Measurements from ENCODE around the gene ESRRA.

Gene ESRRA

GRCh38 chr11:64275031-64275800 lies 30.1 kb upstream of the ESRRA start:
- no peak for DNase-seq

GRCh38 chr11:64275841-64276240 lies 29.5 kb upstream of the ESRRA start:
- no peak for DNase-seq

GRCh38 chr11:64276653-64277431 lies 28.5 kb upstream of the ESRRA start:
- no peak for DNase-seq

GRCh38 chr11:64278576-64279190 lies 26.6 kb upstream of the ESRRA start:
- no peak for DNase-seq

DNA sequence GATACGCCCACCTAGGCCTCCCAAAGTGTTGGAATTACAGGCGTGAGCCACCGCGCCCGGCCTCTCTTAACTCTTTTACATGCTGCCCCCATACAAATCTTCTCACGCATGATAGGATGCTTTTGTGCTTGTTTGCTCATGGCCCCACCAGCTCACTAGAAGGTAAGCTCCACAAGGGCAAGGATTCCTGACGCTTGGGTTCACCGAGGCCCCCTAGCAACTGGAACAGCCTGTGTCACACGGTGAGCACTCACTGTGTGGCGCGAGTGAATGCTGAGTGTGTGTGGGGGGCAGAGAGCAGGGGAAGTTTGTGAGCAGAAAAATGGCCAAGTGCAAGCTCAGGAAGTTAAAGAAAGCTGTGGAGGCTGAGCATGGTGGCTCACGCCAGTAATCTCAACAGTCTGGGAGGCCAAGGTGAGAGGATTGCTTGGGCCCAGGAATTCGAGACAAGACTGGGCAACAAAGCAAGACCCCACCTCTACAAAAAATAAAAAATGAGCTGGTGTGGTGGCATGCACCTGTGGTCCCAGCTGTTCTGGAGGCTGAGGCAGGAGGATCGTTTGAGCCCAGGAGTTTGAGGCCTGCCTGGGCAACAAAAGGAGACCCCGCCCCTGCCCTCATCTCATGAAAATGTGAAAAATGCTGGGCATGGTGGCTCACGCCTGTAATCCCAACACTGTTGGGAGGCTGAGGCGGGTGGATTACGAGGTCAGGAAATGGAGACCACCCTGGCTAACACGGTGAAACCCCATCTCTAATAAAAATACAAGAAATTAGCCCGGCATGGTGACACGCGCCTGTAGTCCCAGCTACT lies 23.2 kb upstream of the ESRRA start:
- DNase-seq = no peak

- no peak for DNase-seq
Observed at GRCh38 chr11:64283092-64283491, 22.2 kb upstream of the ESRRA start.

- peak; percentile 97 for DNase-seq
Observed at GRCh38 chr11:64284048-64284961, 21.0 kb upstream of the ESRRA start, which contains the start of gene BAD. TSS of gene BAD (minus strand) at chr11:64284665. CDS start at chr11:64284368, 297 bp downstream.

GRCh38 chr11:64284962-64285884 lies 20.1 kb upstream of the ESRRA start, which contains the start of gene GPR137:
TSS of gene GPR137 (plus strand) at chr11:64285848. CDS start at chr11:64286525, 677 bp downstream.
- peak; percentile 99 for DNase-seq

DNA sequence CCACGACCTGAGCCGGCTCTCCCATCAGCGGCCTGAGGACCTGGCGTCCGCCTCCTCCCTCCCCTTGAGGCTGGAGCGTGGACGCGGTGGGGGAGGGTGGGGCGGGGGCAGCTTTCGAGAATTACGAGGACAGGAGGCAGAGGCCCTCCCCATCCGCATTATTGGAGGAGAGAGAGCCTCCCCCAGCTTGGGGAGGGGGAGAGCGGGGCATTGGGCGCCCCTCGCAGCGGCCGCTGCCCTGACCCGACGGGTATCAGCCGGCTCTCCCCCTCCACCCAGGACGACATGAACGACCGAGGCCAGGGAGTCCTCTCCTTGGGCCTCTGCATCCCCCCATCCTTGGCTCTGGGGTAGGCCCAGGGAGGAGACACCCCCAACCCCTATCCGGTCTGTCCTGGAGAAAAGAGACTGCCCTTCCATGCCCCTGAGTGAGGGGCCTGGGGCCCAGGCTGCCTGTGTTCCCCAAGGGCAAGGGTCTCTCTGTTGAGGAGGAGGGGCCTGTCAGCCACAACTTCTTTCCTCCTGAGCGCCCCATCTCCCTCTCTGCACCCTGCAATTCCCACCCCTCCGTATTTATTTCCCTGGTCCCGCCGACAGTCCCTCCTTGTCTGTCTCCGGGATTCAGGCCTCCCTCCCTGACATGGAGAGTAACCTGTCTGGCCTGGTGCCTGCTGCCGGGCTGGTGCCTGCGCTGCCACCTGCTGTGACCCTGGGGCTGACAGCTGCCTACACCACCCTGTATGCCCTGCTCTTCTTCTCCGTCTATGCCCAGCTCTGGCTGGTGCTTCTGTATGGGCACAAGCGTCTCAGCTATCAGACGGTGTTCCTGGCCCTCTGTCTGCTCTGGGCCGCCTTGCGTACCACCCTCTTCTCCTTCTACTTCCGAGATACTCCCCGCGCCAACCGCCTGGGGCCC lies 19.2 kb upstream of the ESRRA start:
- DNase-seq = peak; percentile 36

DNA sequence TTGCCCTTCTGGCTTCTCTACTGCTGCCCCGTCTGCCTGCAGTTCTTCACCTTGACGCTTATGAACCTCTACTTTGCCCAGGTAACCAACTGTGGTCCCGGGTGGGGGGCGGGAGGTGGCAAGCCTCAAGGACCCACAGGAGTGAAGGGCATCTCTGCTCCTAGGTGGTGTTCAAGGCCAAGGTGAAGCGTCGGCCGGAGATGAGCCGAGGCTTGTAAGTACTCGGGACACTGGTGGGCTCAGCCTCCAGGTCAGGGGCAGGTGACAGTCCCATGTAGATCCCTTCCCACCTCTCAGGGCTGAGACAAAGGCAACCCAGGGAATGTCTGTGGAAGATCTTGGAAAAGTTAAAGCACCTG lies 18.5 kb upstream of the ESRRA start:
- DNase-seq = no peak

DNA sequence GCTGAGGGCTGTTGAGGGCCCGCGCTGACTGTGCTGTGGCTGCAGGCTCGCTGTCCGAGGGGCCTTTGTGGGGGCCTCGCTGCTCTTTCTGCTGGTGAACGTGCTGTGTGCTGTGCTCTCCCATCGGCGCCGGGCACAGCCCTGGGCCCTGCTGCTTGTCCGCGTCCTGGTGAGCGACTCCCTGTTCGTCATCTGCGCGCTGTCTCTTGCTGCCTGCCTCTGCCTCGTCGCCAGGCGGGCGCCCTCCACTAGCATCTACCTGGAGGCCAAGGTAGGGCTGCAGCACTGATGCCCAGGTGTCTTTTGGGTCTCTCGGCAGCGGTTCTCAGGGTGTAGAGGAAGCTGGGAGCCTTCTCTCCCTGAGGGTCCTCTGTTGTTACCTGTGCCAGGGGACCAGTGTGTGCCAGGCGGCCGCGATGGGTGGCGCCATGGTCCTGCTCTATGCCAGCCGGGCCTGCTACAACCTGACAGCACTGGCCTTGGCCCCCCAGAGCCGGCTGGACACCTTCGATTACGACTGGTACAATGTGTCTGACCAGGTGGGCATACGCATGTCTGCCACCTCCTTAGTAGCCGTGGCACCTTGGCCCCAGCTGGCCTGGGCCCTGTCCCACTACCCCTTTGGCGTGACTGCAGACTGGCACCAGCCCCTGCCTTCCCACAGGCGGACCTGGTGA lies 17.5 kb upstream of the ESRRA start:
- DNase-seq = no peak

GRCh38 chr11:64288353-64288750 lies 17.0 kb upstream of the ESRRA start:
- no peak for DNase-seq

DNA sequence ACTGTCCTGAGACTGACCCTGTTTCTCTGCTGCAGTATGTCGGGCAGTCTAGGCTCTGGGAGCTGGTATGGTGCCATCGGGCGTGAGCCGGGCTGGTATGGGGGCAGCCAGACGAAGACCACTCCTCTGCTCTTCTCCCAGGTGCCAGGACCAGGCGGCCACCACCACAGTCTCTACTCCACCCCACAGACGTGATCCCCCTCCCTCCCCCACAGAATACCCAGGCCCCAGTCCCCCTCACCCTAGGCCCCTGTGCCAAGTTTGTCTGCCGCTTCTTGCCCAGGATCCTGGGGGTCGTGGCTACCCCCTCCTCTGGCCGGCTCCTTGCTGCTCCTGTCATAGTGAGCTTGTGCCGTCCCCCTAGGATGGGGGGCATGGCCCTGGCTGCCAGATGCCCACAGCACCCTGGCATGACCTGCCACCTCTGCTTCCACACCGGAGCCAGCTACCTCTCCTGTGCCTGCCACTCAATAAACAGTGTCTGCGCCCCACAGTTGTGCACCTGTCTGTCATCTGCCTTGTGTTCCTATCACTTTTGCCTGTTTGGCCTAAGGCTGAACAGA lies 16.2 kb upstream of the ESRRA start:
- DNase-seq = no peak

- no peak for DNase-seq
Observed at GRCh38 chr11:64290352-64291261, 14.7 kb upstream of the ESRRA start.

- no peak for DNase-seq
Observed at GRCh38 chr11:64291262-64291751, 14.0 kb upstream of the ESRRA start, which contains the start of gene KCNK4. TSS of gene KCNK4 (plus strand) at chr11:64291302. CDS start at chr11:64293019, 1,717 bp downstream.

- no peak for DNase-seq
Observed at GRCh38 chr11:64291752-64292459, 13.4 kb upstream of the ESRRA start.
